ENCODE data around the gene CRTAP. TPM values are rescaled to one million over a fixed set of nuclear protein-coding genes. Genes with fewer than 3 reads are reported as not detected.

Gene CRTAP
- total RNA-seq, 1 experiment from 2014 or later: 179 TPM

DNA sequence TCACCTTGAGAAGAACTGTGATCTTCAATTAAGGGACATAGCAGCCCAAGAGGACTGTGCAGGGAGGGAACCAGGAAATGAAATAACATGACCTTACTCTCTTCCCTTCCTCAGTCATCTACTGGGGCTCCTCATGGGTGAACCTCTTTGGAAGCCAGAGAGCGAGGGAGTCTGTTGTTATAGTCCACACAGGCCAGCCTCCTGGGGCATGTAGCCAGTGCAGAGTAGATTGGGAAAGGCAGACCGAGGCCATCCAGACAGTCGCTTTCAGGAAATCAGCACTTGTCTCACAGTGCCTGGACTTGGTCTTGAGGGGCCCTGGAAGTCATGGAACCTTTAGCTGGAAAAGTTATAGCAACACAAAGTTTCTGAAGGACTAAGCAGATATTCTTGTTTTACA lies 6.1 kb downstream of the CRTAP start:
- no TSS peak for BruUV-seq (replicated peaks)
- Mint-ChIP-seq H3K27ac (ENCODE audit: low read depth, unreplicated experiment) (peak overlapping the region; percentile 10), H3K4me3 (ENCODE audit: unreplicated experiment) (no peak overlapping the region), H3K9me3 (ENCODE audit: unreplicated experiment) (no peaks in the 10 kb centered on the region), H3K36me3 (ENCODE audit: insufficient read depth, unreplicated experiment) (peaks cover 65% of the 10 kb centered on the region), H3K27me3 (ENCODE audit: insufficient read depth, unreplicated experiment) (no peaks in the 10 kb centered on the region), H3K4me1 (ENCODE audit: insufficient read depth, unreplicated experiment) (peaks cover 44% of the 10 kb centered on the region)
- intact Hi-C loops (cut with micrococcal nuclease): no loop called here
- TF ChIP-seq, protein P1, sequence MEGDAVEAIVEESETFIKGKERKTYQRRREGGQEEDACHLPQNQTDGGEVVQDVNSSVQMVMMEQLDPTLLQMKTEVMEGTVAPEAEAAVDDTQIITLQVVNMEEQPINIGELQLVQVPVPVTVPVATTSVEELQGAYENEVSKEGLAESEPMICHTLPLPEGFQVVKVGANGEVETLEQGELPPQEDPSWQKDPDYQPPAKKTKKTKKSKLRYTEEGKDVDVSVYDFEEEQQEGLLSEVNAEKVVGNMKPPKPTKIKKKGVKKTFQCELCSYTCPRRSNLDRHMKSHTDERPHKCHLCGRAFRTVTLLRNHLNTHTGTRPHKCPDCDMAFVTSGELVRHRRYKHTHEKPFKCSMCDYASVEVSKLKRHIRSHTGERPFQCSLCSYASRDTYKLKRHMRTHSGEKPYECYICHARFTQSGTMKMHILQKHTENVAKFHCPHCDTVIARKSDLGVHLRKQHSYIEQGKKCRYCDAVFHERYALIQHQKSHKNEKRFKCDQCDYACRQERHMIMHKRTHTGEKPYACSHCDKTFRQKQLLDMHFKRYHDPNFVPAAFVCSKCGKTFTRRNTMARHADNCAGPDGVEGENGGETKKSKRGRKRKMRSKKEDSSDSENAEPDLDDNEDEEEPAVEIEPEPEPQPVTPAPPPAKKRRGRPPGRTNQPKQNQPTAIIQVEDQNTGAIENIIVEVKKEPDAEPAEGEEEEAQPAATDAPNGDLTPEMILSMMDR (IDR thresholded peaks at IDR 0.05; ENCODE audit: unreplicated experiment): no peak
- DNase-seq (ENCODE audit: unreplicated experiment): no peak
- CTCF ChIA-PET: interaction anchor here (1.0 kb wide), 1 partner anchor 11 kb away, joined by 3 read pairs; no protein-coding TSS in a partner anchor
- POLR2A ChIA-PET: no interaction called here

DNA sequence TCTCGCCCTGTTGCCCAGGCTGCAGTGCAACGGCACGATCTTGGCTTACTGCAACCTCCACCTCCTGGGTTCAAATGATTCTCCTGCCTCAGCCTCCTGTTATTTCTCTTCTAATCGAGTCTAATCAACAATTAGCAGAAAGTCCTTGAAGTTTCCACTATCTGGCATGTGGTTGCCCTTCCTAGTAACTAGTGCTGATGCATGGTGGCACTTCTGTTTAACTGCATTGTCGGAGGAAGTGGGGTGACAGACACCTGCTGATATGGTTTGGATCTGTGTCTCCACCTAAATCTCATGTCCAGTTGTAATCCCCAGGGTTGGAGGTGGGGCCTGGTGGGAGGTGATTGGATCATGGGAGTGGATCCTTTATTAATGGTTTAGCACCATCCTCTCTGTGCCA lies 9.2 kb downstream of the CRTAP start:
- H3K27me3 Mint-ChIP-seq (ENCODE audit: insufficient read depth, unreplicated experiment): no peaks in the 10 kb centered on the region
- POLR2A ChIA-PET: no interaction called here
- peaks cover 24% of the 10 kb centered on the region for H3K4me1 Mint-ChIP-seq (ENCODE audit: insufficient read depth, unreplicated experiment)
- DNase-seq (ENCODE audit: unreplicated experiment): no peak
- TF ChIP-seq, protein P1 (IDR thresholded peaks at IDR 0.05; ENCODE audit: unreplicated experiment): no peak
- CTCF ChIA-PET: interaction anchor here (1.4 to 2.4 kb wide), 2 partner anchors 8 to 250 kb away, joined by 10 to 14 read pairs; no protein-coding TSS in a partner anchor
- no peak overlapping the region for H3K27ac Mint-ChIP-seq (ENCODE audit: low read depth, unreplicated experiment)
- intact Hi-C loops (cut with micrococcal nuclease): no loop called here
- H3K36me3 Mint-ChIP-seq (ENCODE audit: insufficient read depth, unreplicated experiment): peaks cover 85% of the 10 kb centered on the region
- H3K9me3 Mint-ChIP-seq (ENCODE audit: unreplicated experiment): no peaks in the 10 kb centered on the region
- H3K4me3 Mint-ChIP-seq (ENCODE audit: unreplicated experiment): no peak overlapping the region
- no TSS peak for BruUV-seq (replicated peaks)

DNA sequence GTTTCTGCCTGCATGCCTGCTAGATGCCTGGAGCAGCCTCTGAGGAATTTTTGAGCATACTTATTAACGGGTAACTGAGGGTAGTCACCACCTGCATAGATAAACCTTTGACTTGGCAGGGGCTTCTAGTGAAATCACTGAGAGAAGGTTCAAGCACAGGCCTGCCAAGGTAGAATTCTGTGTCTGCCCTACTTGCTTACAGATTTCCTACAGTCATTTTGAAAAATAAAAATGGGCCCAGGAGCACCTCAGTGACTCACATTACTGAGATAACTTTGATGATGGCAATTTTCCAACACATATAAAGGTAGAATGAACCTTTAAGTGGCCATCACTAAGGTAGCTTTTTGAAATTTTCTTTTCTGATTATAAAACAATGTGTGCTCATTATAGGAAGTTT lies 10.8 kb downstream of the CRTAP start:
- intact Hi-C loops (cut with micrococcal nuclease): no loop called here
- no peak overlapping the region for H3K4me3 Mint-ChIP-seq (ENCODE audit: unreplicated experiment)
- ChIA-PET CTCF (interaction anchor here (0.6 to 3.6 kb wide), 2 partner anchors 49 to 249 kb away, joined by 3 to 14 read pairs; no protein-coding TSS in a partner anchor), POLR2A (interaction anchor here (0.8 to 1.5 kb wide), 2 partner anchors 9 to 230 kb away, joined by 3 to 6 read pairs; no protein-coding TSS in a partner anchor)
- no peak for DNase-seq (ENCODE audit: unreplicated experiment)
- H3K4me1 Mint-ChIP-seq (ENCODE audit: insufficient read depth, unreplicated experiment): peaks cover 7% of the 10 kb centered on the region
- no peak overlapping the region for H3K27ac Mint-ChIP-seq (ENCODE audit: low read depth, unreplicated experiment)
- TF ChIP-seq, protein P1 (IDR thresholded peaks at IDR 0.05; ENCODE audit: unreplicated experiment): no peak
- no TSS peak for BruUV-seq (replicated peaks)
- no peaks in the 10 kb centered on the region for H3K9me3 Mint-ChIP-seq (ENCODE audit: unreplicated experiment)
- no peaks in the 10 kb centered on the region for H3K27me3 Mint-ChIP-seq (ENCODE audit: insufficient read depth, unreplicated experiment)
- H3K36me3 Mint-ChIP-seq (ENCODE audit: insufficient read depth, unreplicated experiment): peaks cover 86% of the 10 kb centered on the region

DNA sequence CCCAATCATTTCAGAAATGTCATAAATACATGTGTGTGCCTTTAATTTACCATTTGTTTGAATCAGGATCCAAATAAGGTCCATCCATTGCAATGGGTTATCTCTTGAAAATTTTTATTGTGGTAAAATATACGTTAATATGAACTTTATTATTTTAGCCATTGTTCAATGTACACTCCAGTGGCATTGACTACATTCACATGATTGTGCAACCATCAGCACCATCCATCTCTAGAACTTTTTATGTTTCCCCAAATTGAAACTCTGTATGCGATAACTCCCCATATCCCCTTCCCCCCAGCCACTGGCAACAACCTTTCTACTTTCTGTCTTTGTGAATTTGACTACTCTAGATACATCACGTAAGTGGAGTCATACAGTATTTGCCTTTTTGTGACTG lies 12.0 kb downstream of the CRTAP start:
- Mint-ChIP-seq H3K4me1 (ENCODE audit: insufficient read depth, unreplicated experiment) (peaks cover 6% of the 10 kb centered on the region), H3K4me3 (ENCODE audit: unreplicated experiment) (no peak overlapping the region), H3K27ac (ENCODE audit: low read depth, unreplicated experiment) (no peak overlapping the region), H3K9me3 (ENCODE audit: unreplicated experiment) (no peaks in the 10 kb centered on the region), H3K27me3 (ENCODE audit: insufficient read depth, unreplicated experiment) (no peaks in the 10 kb centered on the region), H3K36me3 (ENCODE audit: insufficient read depth, unreplicated experiment) (peaks cover 74% of the 10 kb centered on the region)
- TF ChIP-seq, protein P1 (IDR thresholded peaks at IDR 0.05; ENCODE audit: unreplicated experiment): no peak
- no TSS peak for BruUV-seq (replicated peaks)
- intact Hi-C loops (cut with micrococcal nuclease): no loop called here
- no peak for DNase-seq (ENCODE audit: unreplicated experiment)
- ChIA-PET CTCF (interaction anchor here (3.6 kb wide), 1 partner anchor 247 kb away, joined by 14 read pairs; no protein-coding TSS in a partner anchor), POLR2A (interaction anchor here (0.9 to 1.5 kb wide), 2 partner anchors 10 to 316 kb away, joined by 3 to 6 read pairs; no protein-coding TSS in a partner anchor)

All from MCF 10A (cell line).